OCI-LY7 (cell line): ENCODE results near the gene EXOG.

ENCODE experiments used
- CTCF ChIP-seq: fragments of 200-600 bp; sonication (generic); conservative IDR thresholded peaks from 2 replicates; pipeline ENCODE4 v1.5.1; 2014; ENCODE audit warnings: mild to moderate bottlenecking, antibody characterized with exemption, low read length, moderate library complexity, mixed read lengths
- EZH2phosphoT487 ChIP-seq: fragments of 200-600 bp; sonication (generic); IDR thresholded peaks from 2 replicates; pipeline ENCODE4 v1.6.1; 2018; ENCODE audit warnings: low read depth, borderline replicate concordance, mild to moderate bottlenecking, mixed run types, antibody characterized with exemption, low read length, moderate library complexity, mixed read lengths

GRCh38 chr3:38477839-38478450 is 18.2 kb upstream of the EXOG start:
- TF ChIP-seq CTCF: no peak
- TF ChIP-seq EZH2phosphoT487: no peak
